DOHH2 (cell line): ENCODE data around the gene HK1.
"Not testable (repeated sequence)": the region's sequence is repeated elsewhere in the genome, so short reads cannot be mapped to it uniquely, and the experiment has no call there.

Experiments
- H3F3A ChIP-seq: fragments of 200-600 bp; sonication (generic), shearing (Covaris generic); 2 replicates; pipeline ENCODE4 v1.6.0; 2016; ENCODE audit warnings: antibody characterized with exemption, mild to moderate bottlenecking; ENCODE audit not compliant: control insufficient read depth, insufficient read depth
- H3K27ac ChIP-seq: fragments of 200-600 bp; sonication (generic); 2 replicates; pipeline ENCODE4 v1.5.1; 2014; ENCODE audit warnings: low read depth, mild to moderate bottlenecking, low read length, moderate library complexity
- H3K27me3 ChIP-seq: fragments of 200-600 bp; sonication (generic); 2 replicates; pipeline ENCODE4 v1.6.1; 2014; ENCODE audit warnings: mild to moderate bottlenecking, low read length, mixed read lengths; ENCODE audit not compliant: control insufficient read depth
- H3K36me3 ChIP-seq: fragments of 200-600 bp; sonication (generic); 2 replicates; pipeline ENCODE4 v1.6.1; 2014; ENCODE audit warnings: mild to moderate bottlenecking, low read length, moderate library complexity, mixed read lengths; ENCODE audit not compliant: control insufficient read depth
- H3K4me1 ChIP-seq: fragments of 200-600 bp; sonication (generic); 2 replicates; pipeline ENCODE4 v1.6.1; 2014; ENCODE audit warnings: mild to moderate bottlenecking, low read length, mixed read lengths; ENCODE audit not compliant: control insufficient read depth
- H3K4me2 ChIP-seq: fragments of 200-600 bp; sonication (generic); 2 replicates; pipeline ENCODE4 v1.6.0; 2014; ENCODE audit warnings: mild to moderate bottlenecking, low read length, moderate library complexity
- H3K4me3 ChIP-seq: fragments of 200-600 bp; sonication (generic); 2 replicates; pipeline ENCODE4 v1.5.1; 2014; ENCODE audit warnings: mild to moderate bottlenecking, low read length, mixed read lengths
- H3K79me2 ChIP-seq: fragments of 200-600 bp; sonication (generic); 2 replicates; pipeline ENCODE4 v1.6.1; 2014; ENCODE audit warnings: mild to moderate bottlenecking, low read length, mixed read lengths; ENCODE audit not compliant: control insufficient read depth
- H3K9me2 ChIP-seq: fragments of 200-600 bp; sonication (generic); replicated peaks from 2 replicates; pipeline ENCODE4 v1.6.1; 2014; ENCODE audit warnings: mild to moderate bottlenecking, low read length, mixed read lengths; ENCODE audit not compliant: control insufficient read depth
- H3K9me3 ChIP-seq: fragments of 200-600 bp; sonication (generic); 2 replicates; pipeline ENCODE4 v1.6.1; 2014; ENCODE audit warnings: antibody characterized with exemption, low read length, mixed read lengths; ENCODE audit not compliant: control insufficient read depth, insufficient read depth
- H4K20me1 ChIP-seq: fragments of 200-600 bp; sonication (generic); 2 replicates; pipeline ENCODE4 v1.6.0; 2014; ENCODE audit warnings: low read depth, mild to moderate bottlenecking, antibody characterized with exemption, low read length, moderate library complexity; ENCODE audit not compliant: control insufficient read depth, insufficient read depth
- CTCF ChIP-seq: fragments of 200-600 bp; sonication (generic); IDR thresholded peaks from one replicate; pipeline ENCODE4 v1.5.1; 2014; ENCODE audit warnings: antibody characterized with exemption, mild to moderate bottlenecking, low read depth, low read length; ENCODE audit not compliant: poor library complexity, severe bottlenecking
- EZH2phosphoT487 ChIP-seq: fragments of 200-600 bp; sonication (generic); IDR thresholded peaks from 2 replicates; pipeline ENCODE4 v1.6.1; 2017; ENCODE audit warnings: borderline replicate concordance, mild to moderate bottlenecking, antibody characterized with exemption, low read length, moderate library complexity, mixed read lengths

The HK1 gene

GRCh38 chr10:69247313-69247710, 31.0 kb upstream of the HK1 start:
- no peaks in the 10 kb centered on the region for H4K20me1 ChIP-seq
- H3K4me2 ChIP-seq, result no peak overlapping the region
- no peak overlapping the region for H3K4me3 ChIP-seq
- H3K9me3 ChIP-seq, result no peaks in the 10 kb centered on the region
- H3K4me1 ChIP-seq, result no peaks in the 10 kb centered on the region
- TF ChIP-seq EZH2phosphoT487 (no peak), CTCF (no peak)
- no peak overlapping the region for H3K27ac ChIP-seq
- no peaks in the 10 kb centered on the region for H3K9me2 ChIP-seq
- no peaks in the 10 kb centered on the region for H3F3A ChIP-seq
- H3K27me3 ChIP-seq, result no peaks in the 10 kb centered on the region
- H3K79me2 ChIP-seq, result no peaks in the 10 kb centered on the region
- no peaks in the 10 kb centered on the region for H3K36me3 ChIP-seq

- no peak overlapping the region for H3K27ac ChIP-seq
- H3K9me3 ChIP-seq, result no peaks in the 10 kb centered on the region
- no peaks in the 10 kb centered on the region for H3K27me3 ChIP-seq
- H3F3A ChIP-seq, result no peaks in the 10 kb centered on the region
- H3K4me2 ChIP-seq, result no peak overlapping the region
- H3K4me1 ChIP-seq, result no peaks in the 10 kb centered on the region
- no peaks in the 10 kb centered on the region for H4K20me1 ChIP-seq
- no peaks in the 10 kb centered on the region for H3K9me2 ChIP-seq
- no peak overlapping the region for H3K4me3 ChIP-seq
- no peaks in the 10 kb centered on the region for H3K79me2 ChIP-seq
- no peaks in the 10 kb centered on the region for H3K36me3 ChIP-seq
- TF ChIP-seq EZH2phosphoT487 (no peak), CTCF (no peak)
These were observed 30.1 kb upstream of the HK1 start for GRCh38 chr10:69248117-69248730.

- H3K79me2 ChIP-seq, result no peaks in the 10 kb centered on the region
- H3F3A ChIP-seq, result no peaks in the 10 kb centered on the region
These were observed 28.3 kb upstream of the HK1 start for GRCh38 chr10:69250041-69250440.

GRCh38 chr10:69251417-69251816, 26.9 kb upstream of the HK1 start:
- H3K27me3 ChIP-seq, H4K20me1 ChIP-seq, H3K4me2 ChIP-seq, H3K9me2 ChIP-seq, H3K36me3 ChIP-seq, H3K27ac ChIP-seq, H3K4me3 ChIP-seq, H3K79me2 ChIP-seq, H3F3A ChIP-seq, H3K9me3 ChIP-seq, H3K4me1 ChIP-seq: not testable (repeated sequence)

More at GRCh38 chr10:69250041-69250440, 28.3 kb upstream of the HK1 start:
- Histone ChIP-seq H3K36me3 (no peaks in the 10 kb centered on the region), H3K4me3 (no peak overlapping the region), H3K27ac (no peak overlapping the region), H3K27me3 (no peaks in the 10 kb centered on the region), H4K20me1 (no peaks in the 10 kb centered on the region), H3K4me2 (no peak overlapping the region), H3K9me2 (no peaks in the 10 kb centered on the region), H3K4me1 (no peaks in the 10 kb centered on the region), H3K9me3 (no peaks in the 10 kb centered on the region)
- TF ChIP-seq CTCF, result no peak
